Stimulated activated CD8-positive, alpha-beta memory T cell treated with anti-CD3 and anti-CD28 coated beads, Interleukin-15, amount 100 ng/mL, for 4 hours (primary cell): ENCODE data around the gene VSIG10L.
A peak's percentile ranks its signal among the peaks of the same experiment; 100 is the strongest.

Experiments used
- DNase-seq, 2 donors: peaks; one replicate each; pipeline ENCODE4 v3.0.0-alpha.2; 2020; ENCODE audit warnings: low read depth in 2 of 2

VSIG10L gene

DNA sequence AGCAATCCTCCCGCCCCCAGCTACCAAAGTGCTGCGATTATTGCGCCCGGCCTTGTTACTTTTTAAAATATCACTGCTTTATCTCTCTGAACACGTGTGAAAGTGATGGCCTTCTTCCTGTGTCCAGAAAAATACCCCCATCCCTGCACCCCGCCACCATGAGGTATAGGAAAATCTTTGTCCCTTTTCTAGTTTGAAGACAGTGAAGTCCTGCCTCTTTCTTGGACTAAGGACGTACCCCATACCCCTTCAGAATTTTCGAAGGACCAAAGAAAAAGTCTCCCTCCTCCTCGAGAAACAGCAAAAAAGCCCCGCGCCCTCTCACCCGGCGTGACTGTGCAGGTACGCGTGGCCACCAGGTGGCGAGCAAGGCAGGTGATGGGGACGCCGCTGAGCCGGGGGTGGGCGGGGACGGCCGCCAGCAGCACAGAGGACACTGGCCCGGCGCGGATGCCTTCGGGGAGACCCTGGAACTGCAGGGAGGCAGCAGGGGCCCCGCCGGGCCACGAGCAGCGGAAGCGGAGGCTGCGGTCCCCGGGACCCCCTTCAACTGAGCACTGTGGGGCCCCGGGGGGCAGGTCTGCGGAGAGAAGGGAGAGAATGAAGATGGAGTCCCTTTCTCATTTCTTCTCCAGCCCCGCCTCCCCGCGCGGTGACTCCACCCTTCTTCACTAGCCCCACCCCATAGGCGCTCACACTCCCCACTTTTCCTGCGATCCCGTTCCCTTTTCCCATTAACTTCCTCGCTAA is 3.2 kb downstream of the VSIG10L start:
- DNase-seq = peak; percentile 68 to 75

DNA sequence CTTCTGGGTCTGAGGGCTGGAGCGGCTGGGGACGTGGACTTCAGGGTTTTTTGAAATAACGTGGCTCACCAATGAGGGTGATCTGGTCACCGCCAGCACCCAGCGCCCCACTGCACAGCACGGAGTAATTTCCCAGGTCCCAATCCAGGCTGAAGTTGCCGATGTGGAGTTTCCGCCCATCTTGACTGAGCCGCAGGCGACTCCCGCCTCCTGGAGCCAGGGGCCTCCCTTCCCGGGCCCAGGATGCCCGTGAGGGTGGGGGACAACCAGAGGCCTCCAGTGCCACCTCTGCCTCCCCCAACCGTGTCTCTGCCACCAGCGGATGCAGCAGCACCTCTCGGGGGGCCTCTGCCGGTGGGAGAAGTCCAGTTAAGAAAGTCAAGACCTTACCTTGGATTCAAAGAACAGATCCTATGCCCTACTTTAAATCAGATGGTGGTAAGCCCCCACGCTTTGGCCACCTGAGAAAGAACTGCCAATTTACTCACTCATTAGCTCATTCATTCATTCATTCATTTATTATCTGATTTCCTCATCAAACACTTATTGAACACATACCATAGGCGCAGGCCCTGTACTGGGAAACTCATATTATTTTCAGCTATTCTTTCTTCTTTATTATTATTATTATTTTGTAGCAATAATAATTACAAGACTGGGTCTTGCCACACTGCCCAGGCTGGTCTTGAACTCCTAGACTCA is 3.9 kb downstream of the VSIG10L start:
- no peak for DNase-seq

DNA sequence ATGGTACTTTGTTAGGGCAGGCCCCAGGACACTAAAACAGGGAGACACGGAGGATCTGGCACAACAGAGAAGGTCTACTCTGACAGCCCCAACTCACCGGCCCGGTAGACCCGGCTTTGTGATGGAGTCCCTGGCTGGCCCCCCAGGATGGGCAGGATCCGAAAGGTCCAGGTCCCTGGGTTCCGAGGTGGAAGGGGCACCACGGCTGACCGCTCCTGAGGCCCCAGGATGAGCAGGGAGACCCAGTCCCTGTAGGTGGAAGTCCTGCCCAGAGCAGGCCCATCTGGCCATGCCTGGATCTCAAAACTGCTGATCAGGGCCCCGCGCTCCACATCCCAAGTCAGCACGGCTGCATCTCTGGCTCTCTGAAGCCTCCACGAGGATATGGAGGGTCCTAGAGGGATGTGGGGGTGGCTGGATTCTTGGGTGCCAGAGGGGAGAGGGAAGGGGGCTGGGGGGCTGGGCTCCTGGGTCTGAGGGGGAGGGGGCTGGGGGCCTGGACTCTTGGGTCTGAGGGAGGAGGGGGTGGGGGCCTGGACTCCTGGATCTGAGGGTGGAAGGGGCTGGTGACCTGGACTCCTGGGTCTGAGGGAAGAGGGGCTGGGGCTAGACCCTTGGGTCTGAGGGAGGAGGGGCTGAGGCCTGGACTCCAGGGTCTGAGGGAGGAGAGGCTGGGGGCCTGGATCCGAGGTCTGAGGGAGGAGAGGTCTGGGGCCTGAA is 4.6 kb downstream of the VSIG10L start:
- DNase-seq = no peak

DNA sequence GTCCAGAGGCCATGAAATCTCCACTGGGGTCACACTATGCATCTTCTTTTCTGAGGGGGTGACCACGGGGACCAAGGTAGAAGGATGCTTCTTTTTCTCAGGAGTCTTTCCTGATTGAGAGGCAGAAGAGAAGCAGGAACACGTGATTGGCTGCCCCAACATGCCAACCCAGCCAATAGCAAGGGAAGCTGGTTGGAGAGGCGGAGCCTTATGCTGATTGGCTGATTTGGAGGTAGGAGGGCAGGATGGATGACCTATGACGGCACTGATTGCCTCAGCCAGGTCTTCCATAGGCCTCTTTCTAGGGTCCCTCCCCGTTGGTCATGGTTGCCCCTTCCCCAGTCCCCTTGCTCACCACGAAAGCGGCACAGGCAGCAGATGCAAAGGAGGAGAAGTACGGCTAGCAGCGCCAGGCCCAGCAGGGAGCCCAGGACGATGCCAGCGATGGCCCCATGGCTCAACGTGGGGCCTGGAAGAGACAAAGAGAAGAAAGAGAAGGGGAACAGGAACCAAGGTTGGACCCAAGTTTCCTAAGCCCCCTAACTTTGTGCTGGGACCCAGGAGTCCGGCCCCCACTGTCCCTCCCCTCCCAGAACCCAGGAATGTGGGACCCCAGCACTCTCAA is 8.0 kb downstream of the VSIG10L start:
- no peak for DNase-seq

DNA sequence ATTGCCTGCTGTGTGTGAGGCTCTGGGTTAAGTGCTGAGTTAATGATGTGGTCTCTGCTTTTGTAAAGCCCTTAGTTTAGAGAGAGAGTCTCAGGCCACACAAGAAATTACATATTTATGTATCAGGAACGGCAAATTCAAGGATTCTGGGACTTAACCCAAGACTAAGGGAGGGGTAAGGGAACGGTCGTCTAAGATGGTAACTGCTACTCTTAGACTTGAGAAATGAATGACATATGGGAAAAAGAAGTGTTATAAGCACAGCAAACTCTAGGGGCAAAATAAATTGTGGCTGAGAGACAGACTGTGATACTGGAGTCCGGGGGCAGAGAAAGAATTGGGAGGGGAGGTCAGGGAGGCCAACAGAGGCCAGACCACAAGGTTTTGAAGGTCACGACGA is 10.2 kb downstream of the VSIG10L start:
- DNase-seq = no peak

DNA sequence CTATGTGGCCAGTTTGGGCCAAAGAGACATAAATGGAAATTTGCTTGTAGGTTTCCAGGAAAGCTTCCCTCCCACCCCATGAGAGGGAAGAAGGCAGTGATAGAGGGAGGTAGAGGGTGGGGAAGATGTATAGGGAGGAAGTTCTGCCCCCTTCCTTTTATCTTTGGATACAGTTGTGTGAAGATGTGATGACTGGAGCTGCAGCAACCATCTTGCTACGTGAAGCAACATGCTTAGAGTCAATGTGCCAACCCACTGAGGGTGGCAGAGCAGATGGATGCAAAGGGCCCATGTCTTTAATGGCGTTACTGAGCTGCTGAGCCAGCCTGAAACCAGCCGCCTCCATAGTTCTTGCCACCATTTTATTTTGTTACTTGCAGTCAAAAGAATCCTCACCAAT is 10.7 kb downstream of the VSIG10L start:
- DNase-seq = no peak

DNA sequence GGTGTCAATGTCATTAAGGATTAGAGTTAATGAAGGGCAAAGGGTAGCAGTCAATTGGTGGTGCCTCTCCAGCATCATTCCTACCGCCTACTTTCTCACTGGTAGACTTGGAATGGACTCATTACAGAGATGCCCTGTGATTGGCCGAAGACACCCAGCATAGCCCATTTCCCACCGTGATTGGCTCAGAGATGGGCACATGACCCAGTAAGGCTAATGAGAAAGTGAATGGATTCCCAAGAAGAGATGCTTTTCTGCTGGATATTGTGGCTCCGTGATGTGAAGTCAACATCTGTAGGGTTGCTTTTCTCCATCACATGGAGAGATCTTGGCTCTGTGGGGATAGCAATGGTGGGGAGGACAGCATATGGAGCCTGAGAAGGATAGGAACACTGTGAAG is 11.6 kb downstream of the VSIG10L start:
- DNase-seq = no peak

DNA sequence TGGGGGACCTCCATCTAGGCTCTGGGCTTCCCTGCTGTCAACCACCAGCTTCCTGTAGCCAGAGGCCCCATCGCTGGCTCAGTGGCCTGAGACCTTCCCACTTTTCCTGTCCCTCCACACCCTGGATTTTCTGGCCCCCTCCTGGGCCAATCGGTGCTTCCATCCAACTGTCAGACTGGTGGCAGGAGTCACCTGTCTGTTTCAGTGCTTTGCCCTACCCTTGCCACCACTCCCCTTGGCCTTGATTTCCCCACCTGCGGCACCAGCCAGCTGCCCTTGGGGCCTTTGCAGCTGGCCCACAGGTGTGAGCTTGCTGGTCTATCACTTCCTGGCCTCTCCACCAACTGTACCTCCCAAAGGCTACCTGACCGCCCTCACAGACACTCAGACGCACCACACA is 12.5 kb downstream of the VSIG10L start:
- DNase-seq = no peak

DNA sequence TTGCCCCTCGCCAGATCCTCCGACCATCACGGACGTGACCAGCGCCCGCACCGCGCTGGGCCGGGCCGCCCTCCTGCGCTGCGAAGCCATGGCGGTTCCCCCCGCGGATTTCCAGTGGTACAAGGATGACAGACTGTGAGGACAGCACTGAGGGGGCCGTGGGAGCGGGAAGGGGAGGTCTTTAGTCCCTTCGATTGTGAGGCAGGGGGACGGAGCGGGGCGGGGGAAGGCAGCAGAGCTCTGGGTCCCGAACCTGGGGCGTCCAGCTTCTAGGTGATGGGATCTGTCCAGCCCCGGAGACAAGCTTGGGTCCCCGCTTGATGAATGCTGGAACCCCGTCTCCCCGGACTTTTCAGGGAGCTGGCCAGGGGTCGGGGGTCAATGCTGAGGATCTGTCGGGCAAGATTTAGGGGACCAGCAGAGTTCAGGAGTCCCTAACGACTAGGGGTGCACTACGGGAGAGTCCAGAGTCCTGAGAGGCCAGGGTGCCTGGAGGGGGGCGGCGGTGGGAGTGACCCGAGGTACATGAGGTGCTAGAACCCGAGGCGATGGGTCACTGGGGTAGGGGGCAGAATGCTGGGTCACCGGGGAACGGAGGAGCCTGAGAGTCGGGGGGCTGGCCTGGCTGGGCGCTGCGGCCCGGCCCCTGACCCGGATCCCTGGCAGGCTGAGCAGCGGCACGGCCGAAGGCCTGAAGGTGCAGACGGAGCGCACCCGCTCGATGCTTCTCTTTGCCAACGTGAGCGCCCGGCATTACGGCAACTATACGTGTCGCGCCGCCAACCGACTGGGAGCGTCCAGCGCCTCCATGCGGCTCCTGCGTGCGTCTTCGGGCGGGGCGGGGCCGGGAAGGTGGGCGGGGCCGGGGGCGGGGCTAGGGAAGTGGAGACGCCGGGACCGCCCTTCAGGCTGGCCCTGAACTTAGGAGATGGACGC is 14.6 kb downstream of the VSIG10L start:
- no peak for DNase-seq

DNA sequence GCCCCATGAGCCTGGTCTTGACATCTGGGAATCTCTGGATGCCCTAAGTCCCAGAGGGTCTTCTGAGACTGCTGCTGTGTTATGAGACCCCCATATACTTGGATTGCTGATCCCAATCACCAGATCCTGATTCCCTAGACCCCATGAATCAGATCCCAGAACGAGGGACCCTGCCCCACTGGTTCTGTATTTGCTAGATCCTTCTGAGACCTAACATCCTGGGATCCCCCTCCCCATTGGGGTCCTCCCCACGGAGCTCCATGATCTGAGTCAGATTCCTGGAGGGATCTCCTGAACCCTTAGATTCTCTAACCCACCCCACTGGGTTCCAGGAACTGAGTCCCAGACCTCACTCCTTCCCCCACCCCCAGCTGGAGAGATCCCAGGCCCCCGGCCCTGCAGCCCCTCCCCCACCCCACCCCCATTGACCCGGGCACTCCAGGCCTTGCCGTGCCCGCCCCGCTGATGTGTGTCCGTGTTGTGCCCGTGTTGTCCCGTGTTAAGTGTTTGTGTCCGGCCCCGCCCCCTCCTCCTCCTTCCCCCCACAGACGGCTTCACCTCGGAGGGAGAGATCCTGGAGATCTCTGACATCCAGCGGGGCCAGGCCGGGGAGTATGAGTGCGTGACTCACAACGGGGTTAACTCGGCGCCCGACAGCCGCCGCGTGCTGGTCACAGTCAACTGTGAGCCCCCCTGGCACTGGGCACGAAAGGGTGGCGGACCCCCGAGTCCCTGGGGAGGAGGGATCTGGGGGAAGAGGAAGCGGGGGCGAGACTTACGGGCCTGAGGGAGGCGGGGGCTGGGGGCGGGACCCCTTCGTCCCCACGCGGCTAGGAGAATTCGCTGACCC is 15.5 kb downstream of the VSIG10L start:
- DNase-seq = no peak

DNA sequence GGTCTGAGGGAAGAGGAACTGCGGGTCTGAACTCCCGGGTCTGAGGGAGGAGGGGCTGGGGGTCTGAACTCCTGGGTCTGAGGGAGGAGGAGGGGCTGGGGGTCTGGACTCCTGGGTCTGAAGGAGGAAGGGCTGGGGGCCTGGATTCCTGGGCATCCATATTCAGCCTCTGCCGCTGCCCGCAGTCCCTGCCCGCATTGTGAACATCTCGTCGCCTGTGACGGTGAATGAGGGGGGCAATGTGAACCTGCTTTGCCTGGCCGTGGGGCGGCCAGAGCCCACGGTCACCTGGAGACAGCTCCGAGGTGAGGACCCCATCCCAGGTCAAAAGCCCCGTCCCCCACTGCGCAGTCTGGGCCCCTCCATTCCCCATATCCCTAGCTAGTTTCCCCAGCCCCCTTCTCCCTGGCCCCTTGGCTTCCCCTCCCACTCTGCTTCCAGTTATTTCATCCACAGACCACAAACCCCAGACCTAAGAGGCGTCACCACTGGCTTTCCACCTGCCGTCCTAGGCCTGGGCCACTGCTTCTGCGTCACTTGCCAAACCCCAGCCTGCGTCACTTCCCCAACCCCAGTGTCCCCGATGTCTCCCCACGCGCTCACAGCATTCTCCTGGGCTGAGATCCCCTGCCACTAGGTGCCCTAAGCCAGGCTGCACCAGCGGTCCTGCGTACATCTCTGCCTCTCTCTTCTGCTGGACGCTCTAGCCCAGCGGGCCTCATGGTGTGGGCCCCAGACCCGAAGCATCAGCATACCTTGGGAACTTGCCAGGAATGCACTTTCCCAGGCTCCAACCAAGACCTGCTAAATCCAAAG is 16.6 kb downstream of the VSIG10L start:
- no peak for DNase-seq

DNA sequence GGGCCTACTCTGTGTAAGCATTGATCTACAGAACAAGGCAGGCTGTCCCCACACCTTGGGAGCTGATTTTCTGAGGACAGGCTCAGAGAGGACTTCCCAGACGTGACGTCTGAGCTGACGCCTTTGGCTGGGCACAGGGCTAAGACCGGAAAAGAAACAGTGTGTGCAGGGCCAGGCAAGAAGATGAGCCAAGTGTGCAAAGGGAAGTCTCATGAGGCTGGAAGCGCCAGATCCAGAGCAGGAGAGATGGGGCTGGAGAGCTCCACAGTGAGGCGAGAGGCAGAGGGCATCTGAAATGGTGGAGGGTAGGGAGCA is 17.8 kb downstream of the VSIG10L start:
- DNase-seq = no peak

DNA sequence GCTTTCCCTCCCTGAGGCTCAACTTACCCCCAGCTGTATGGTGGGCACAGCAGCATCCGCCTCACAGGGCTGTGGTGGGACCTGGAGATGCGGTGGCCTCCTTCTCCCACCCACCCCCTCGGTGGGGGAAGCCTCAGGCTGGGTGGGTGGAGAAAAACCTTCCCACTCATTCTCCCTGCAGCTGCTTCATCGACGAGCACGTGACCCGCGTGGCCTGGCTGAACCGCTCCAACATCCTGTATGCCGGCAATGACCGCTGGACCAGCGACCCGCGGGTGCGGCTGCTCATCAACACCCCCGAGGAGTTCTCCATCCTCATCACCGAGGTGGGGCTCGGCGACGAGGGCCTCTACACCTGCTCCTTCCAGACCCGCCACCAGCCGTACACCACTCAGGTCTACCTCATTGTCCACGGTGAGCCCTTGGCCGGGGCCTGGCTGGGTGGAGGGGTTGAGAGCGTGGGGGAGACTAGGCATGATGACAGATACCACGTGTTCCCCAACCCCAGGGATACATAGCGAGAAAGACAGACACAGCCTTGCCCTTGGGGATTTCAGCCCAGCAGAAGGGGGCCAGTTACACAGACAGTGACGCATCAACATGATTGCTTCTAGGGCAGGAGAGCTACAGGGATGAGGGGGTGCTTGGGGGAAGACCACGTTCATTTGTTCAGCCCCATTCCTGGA is 18.3 kb downstream of the VSIG10L start:
- no peak for DNase-seq

DNA sequence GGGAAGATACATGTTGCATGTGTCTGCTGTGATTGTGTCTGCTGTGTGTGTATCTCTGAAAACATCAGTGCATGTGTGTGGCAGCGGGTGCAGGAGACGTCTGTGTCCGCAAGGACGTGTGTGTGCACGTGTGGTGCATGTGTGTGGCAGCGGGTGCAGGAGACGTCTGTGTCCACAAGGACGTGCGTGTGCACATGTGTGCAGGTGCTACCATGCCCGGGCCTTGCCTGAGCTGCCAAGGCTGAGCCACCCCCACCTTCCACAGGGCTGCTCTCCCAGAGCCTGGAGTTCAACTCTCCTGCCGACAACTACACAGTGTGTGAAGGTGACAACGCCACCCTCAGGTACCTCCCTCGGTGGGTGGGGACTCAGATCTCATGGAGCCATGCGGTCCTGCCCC is 20.1 kb downstream of the VSIG10L start:
- no peak for DNase-seq

DNA sequence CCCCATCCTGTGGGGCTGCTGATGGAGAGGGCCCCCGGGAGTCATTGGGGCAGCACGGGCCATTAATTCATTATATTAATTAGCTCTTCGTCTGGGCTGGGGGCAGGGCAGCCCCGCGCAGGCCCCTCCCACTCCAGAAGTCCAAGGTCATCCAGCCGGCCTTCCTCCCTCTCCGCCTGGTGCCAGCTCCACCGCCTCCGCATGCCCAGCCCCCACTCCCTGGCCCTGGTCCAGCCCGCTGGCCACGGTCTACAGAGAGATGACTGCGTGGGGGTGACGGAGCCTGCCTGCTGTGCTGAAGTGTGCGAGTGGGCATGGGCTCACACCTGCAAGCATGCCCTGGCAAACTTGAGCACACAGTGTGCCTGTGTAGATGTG is 21.7 kb downstream of the VSIG10L start:
- no peak for DNase-seq

DNA sequence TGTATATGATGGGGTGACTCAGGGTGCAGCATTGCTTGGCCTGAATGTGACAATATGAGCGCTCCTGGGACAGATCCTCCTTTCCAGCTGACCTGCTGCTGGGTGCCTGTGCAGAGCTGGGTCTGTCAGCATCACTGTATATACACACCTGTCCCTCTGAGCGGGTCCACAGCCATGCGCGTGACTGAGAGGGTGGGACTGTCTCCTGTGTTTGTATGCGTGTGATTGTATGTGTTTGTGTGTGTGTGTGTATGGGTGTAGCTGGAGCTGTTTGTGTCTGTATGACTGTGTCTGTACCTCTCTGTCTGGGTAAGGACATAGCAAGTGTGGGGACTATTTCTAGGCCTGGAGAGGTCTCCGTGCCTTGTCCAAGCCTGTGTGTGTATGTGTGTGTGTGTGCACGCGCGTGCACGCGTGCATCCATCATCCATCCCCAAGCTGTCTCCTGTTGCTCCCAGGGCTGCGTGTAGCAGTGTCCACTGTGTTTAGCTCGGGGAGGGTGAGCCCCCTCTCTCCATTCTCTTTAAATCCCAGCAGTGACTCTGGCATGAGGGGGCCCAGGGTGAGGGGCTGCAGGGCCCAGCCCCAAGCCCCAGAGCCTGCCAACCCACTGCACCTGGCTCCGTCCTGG is 22.2 kb downstream of the VSIG10L start:
- no peak for DNase-seq

DNA sequence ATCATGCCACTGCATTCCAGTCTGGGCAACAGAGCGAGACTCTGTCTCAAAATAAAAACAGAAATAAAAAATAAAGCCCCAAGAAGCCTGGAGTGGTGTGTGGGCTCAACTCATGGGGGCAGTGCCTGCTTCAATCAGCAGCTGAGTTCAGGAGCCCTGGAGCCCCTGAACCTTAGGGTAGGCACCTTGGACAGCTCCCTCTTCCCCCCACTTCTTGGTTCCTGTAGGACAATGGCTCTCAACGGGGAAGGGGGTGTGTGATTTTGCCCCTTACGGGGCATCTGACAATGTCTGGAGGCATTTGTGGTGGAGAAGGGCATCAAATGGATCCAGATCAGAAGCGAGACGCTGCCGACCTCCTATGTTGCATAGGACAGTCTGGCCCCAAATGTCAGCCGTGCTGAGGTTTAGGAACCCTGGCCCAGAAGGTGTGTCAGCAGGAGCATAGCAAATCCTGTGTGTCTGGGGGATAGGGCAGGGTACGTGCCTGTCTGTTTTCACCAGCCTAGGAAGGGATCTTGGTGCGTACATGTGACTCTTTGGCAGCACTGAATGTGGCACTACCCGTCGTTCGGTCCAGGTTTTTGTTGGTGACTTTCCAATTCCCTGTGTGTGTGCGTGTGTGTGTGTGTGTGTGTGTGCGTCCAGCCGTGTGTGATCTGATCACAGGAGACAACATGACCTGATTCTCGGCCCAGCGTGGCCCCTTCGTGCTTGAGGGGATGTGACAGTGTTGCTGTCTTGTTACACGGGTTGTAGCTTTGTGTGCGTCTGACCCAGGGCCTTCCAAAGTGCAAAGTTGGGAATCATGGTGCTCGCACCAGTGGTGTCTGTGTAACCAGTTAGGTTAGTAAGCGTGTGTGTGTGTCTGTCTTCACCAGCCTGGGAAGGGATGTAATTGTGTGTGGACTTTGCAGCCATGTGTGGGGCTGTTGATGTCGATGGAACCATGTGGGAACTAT is 23.0 kb downstream of the VSIG10L start:
- DNase-seq = no peak

DNA sequence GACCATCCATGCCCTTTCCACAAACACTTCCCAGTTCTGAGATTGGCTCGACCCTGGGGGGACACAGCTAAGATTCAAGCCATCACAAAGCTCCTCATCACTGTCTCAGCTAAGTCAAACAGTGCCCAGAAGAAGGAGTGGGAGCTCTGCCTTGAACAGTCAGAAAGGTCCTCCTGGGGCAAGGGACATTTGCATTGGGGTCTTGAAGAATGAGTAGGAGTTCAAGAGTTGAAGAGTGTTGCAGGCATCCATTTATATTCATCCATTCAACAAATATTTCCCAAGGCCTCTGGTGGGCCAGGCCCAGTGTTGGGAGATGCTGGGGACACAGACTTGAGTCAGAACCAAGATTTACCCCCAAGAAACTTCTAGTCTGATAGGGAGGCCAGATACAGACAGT is 24.0 kb downstream of the VSIG10L start:
- no peak for DNase-seq
